ENCODE results near the gene AFF3.

Gene AFF3

GRCh38 chr2:100066856-100067255, 75.5 kb downstream of the AFF3 start:
- no peak for DNase-seq

- DNase-seq = no peak
Measured at GRCh38 chr2:100066246-100066645, 76.1 kb downstream of the AFF3 start.

- no peak for DNase-seq
Measured at GRCh38 chr2:100064592-100065428, 77.6 kb downstream of the AFF3 start.

GRCh38 chr2:100064165-100064564, 78.2 kb downstream of the AFF3 start:
- no peak for DNase-seq

- no peak for DNase-seq
Measured at GRCh38 chr2:100063459-100063953, 78.9 kb downstream of the AFF3 start.

- DNase-seq = no peak
Measured at GRCh38 chr2:100062336-100062735, 80.1 kb downstream of the AFF3 start.

- peak in 3 of 6 experiments; percentile 22 to 46 (median 42) for DNase-seq
Measured at GRCh38 chr2:100060875-100061274, 81.5 kb downstream of the AFF3 start.

- DNase-seq = no peak
Measured at GRCh38 chr2:100059638-100060037, 82.8 kb downstream of the AFF3 start.

GRCh38 chr2:100057901-100058261, 84.5 kb downstream of the AFF3 start:
- no peak for DNase-seq

- DNase-seq = no peak
Measured at GRCh38 chr2:100054426-100054825, 88.0 kb downstream of the AFF3 start.

- no peak for DNase-seq
Measured at GRCh38 chr2:100053087-100053885, 89.1 kb downstream of the AFF3 start.

GRCh38 chr2:100052650-100053049, 89.7 kb downstream of the AFF3 start:
- DNase-seq = no peak

GRCh38 chr2:100051253-100051652, 91.1 kb downstream of the AFF3 start:
- DNase-seq = no peak

GRCh38 chr2:100050685-100051084, 91.7 kb downstream of the AFF3 start:
- DNase-seq = no peak

- no peak for DNase-seq
Measured at GRCh38 chr2:100046961-100047947, 95.1 kb downstream of the AFF3 start.

GRCh38 chr2:100045000-100045399, 97.4 kb downstream of the AFF3 start:
- no peak for DNase-seq

GRCh38 chr2:100043891-100044255, 98.5 kb downstream of the AFF3 start:
- no peak for DNase-seq

GRCh38 chr2:100043081-100043890, 99.1 kb downstream of the AFF3 start:
- DNase-seq = no peak

GRCh38 chr2:100042562-100042961, 99.8 kb downstream of the AFF3 start:
- no peak for DNase-seq

- DNase-seq = no peak
Measured at GRCh38 chr2:100041946-100042345, 100.4 kb downstream of the AFF3 start.

GRCh38 chr2:100041385-100041784, 101.0 kb downstream of the AFF3 start:
- DNase-seq = no peak

- DNase-seq = no peak
Measured at GRCh38 chr2:100040906-100041305, 101.5 kb downstream of the AFF3 start.

Data from stimulated activated naive CD4-positive, alpha-beta T cell (primary cell).